HS-5 (cell line): ENCODE data around the gene SUGCT.

ENCODE experiments used
- DNase-seq: peaks from one replicate; pipeline ENCODE4 v3.0.0-alpha.2; 2012; ENCODE audit warnings: low read depth

SUGCT gene

DNA sequence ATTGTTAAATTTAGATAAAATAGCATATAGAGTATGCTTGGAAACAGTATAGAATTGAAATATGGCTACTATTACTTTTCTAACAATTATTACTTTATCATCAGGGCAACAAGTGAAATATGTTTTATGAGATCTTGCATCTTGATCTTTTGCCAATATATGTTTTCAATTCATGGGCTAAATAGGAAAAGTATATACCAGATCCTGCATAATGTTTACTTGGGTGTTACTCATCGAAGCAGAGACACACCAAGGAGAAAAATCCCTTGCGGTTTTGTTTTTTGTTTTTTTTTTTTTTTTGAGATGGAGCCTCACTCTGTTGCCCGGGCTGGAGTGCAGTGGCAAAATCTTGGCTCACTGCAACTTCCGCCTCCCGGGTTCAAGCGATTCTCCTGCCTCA, 541.4 kb downstream of the SUGCT start:
- no peak for DNase-seq

DNA sequence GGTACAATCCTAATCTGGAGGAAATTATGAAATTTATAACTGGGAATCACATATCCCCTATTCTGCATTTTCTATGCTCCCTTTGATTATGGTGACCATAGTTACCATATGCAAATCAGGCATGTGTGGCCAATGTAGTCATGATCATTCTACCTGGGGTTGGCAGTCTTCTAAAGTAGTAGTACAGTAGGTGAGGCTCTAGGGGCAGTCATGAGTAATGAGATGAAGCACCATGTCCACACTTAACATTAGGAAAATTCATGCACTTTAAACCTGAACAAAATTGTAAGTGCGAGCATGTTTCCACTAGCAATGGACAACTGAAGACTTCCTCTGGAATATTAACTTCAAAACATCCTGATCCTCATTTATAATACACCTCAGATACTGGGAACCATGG, 545.9 kb downstream of the SUGCT start:
- DNase-seq: no peak

DNA sequence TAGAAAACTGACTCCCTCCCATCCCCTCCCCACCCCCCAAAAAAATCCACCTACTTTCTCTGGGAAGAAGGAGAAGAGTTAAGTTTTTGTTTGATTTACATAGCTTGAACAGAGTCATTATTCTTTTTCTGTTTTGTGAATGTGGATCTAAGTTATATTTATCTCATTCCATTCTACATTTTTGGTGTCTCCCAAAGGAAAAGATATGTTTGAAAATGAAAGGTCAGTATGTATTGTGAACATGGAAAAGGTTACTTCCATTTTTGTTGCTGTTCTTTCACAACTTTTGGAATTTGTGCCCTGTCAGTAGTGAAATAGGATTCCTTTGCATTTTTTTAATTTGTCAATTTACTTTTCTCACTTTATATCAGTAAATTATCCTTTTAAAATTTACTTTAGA, 547.9 kb downstream of the SUGCT start:
- DNase-seq: no peak

- no peak for DNase-seq
Observed at GRCh38 chr7:40694026-40694809, 559.4 kb downstream of the SUGCT start.

DNA sequence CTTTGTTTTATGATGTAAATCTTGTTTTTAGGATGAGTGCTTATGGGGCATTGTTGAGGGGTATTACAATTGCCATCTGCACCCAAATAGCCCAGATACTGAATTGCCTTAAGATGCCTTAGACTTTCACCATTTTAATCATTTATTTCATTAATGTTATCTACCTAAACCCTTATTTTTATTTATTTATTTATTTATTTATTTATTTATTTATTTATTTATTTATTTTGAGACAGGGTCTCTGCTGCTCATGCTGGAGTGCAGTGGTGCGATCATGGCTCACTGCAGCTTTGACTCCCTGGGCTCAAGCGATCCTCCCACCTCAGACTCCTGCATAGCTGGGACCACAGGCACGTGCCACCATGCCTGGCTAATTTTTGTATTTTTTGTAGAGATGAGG, 560.2 kb downstream of the SUGCT start:
- DNase-seq: no peak

DNA sequence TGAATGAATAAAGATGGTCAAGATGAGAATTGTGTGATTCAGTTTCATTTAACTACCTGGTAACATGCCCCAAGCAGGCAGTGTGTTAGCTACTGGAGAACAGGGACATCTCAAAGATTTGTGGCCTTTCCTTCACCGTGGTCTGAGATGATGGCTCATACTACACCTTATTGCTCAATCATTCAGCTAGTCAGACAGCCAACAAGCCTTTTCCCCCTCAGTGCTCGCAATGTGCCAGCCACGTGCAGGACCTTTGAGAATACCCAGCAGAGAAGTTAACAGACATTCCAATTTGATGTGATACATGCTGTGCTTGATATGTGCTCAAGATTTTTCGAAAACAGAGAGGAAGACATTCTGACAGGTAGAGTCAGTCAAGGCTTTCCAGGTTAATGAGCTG, 562.8 kb downstream of the SUGCT start:
- no peak for DNase-seq

DNA sequence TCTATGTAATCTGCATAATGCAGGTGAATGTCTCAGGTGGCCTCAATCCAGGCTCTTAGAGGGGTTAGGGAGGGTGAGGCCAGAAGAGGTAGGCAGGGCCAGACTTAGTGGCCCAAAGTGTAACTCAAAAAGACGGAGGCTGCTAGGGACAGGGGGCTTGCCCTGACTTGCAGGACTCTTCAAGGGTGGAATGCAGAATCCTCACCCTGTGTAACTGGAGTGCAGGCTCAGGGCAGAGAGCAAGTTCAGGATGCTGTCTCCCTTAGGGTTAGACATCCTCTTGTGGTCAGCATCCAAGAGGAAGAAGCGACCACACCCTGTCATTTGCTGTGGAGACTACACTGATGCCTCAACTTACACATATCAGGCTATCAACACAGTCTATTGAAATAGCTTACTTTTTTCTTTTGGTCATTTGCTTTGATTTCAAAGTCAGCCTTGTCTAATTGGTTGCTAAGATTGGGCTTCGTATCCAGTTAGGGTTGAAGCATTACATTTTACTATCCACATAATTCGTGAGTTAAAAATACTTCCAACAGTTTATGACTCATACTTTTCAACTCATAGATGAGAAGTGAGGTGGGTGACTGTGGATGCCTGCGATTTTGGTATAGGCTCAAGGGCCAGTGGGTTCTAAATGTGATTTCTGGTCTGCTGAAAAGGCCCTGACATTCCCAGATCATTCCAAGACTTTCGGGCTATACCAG, 563.6 kb downstream of the SUGCT start:
- DNase-seq: no peak

DNA sequence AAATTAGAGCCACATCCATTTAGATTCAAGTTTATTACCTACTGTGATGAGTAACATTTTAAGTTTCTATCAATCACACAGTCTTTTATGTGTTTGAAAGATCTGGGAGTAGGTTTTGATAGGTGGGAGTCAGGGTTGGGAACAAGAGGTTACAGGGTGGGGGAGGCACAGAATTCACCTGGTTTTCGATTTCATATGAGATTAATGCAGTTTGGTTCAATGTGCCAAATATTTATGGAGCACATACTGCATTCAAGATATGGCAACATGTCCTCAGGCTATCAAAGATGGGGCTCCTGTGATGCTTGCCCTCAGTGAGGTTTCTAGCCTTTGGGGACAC, 564.1 kb downstream of the SUGCT start:
- DNase-seq: no peak

DNA sequence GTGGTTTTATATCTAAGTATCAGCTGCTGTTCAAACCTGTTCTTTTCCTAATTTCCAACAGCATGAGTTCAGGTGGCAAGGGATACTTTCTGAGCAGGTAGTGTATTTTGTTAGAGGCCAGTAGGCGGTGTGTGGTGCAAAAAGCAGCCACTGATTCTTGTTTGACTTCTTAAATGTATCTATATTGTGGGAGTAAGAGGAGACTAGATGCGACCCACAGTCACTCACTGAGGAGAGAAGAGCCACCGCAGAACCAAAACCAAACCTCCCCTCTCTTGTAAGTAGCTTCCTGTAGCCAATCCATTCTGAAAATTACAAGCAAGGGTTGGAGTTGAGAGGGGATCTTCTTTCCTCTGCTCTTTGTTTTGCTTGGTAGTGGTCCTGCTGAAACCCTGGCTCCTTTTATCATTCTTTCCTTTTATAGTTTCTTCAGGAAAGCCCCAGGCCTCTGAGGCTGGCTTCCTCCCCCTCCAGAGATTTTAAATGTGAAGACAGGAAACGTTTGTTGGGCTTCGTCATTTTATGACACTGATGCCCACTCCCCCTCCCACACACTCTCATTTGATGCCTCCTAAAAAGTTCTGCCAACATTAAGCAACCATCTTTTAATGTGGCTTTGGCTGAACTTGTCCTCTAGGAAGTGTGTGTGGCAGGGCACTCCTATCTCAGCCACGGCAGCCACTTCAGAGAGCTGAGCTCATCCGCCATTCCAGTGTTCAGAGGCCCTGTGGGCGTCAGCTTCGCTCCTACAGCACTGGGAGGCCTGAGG, 566.0 kb downstream of the SUGCT start:
- no peak for DNase-seq

GRCh38 chr7:40701836-40702551, 567.2 kb downstream of the SUGCT start:
- DNase-seq: no peak

GRCh38 chr7:40704172-40704571, 569.4 kb downstream of the SUGCT start:
- no peak for DNase-seq

DNA sequence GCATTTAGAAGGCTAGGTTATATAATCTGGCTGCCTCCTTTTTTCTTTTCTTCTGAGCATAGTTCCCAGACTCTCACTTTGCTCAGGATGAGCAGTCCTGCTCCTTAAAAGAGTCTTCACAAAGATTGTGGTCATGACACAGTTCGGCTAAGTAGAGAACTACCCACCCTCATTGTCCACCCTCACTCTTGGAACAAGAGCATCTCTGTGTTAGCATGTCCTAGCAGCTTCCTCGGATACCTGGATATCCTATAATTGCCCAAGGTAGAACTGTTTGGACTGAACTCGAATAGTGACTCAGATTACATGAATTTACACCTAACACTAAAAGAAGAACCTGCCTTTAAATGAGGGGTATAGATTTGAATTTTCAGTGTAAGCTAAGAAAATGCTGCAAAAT, 572.0 kb downstream of the SUGCT start:
- DNase-seq: no peak

GRCh38 chr7:40709062-40709964, 574.5 kb downstream of the SUGCT start:
- DNase-seq: no peak

GRCh38 chr7:40711706-40712105, 576.9 kb downstream of the SUGCT start:
- no peak for DNase-seq

DNA sequence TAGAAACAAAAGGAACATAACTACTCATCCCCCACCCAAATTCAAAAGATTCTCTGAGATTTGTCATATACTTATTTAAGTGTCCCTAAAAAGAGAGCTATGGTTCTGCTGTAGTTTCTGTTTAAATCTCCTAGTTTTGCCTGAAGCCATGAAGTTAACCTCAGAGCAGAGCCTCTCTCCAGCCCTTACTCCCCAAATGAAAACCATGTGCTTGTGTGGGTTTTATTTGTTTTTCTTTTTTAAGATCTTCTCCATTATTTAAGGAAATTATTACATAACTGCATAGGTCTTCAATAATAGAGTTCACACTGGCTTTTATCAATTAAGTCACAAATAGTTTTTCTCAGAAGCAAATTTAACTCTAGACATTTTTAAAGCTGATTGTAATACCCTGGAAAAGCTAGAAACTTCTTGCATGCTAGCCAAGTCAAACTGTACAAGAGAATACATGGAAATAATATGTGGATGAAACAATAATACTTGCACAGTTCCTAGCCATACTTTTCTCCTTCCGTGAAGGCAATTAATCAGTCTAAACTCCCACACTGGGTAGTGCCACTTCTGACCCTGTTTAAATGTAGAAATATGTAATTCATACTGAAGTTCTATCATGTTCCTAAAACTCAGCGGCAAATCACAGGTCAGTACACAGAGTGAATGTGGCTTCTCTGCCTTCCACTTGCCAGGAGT, 579.7 kb downstream of the SUGCT start:
- no peak for DNase-seq

GRCh38 chr7:40715053-40715430, 580.2 kb downstream of the SUGCT start:
- DNase-seq: no peak

GRCh38 chr7:40716052-40716451, 581.2 kb downstream of the SUGCT start:
- peak; percentile 57 for DNase-seq

DNA sequence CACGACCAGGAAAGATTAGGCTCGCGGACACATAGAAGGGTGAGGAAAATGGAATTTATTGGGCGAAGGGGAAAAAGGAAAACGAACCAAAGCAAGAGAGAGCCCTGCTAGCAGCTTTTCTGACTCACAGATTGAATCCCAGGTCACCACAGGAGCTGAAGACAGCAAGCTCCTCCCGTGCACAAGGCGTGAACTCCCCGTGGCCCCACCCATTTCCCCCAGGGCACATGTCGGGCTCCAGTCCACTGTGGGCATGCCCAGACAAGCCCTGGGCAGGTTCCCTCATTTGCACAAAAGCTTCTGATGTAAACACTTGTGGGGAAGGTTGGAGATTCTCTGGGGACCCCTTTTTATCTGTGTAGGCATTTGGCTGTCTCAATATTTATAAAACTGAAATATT, 582.4 kb downstream of the SUGCT start:
- peak; percentile 82 for DNase-seq

DNA sequence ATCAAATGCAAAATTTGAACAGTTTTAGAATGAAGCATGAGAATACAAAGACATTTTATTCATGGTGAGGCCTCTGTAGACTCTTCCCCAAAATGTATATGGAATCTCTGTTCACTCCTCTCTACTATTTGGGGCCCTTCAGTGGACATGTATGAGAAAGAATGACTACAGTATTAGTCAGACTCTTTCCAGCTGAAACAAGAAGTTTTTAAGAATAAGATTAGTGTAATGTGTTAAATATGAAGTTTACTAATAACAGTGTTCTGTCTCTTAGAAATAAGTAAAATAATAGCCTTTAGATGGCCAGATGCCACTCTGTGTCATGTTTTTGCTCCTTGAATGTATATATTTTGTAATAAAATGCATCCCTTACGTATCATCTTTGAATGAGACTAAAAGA, 585.6 kb downstream of the SUGCT start:
- DNase-seq: peak; percentile 49

DNA sequence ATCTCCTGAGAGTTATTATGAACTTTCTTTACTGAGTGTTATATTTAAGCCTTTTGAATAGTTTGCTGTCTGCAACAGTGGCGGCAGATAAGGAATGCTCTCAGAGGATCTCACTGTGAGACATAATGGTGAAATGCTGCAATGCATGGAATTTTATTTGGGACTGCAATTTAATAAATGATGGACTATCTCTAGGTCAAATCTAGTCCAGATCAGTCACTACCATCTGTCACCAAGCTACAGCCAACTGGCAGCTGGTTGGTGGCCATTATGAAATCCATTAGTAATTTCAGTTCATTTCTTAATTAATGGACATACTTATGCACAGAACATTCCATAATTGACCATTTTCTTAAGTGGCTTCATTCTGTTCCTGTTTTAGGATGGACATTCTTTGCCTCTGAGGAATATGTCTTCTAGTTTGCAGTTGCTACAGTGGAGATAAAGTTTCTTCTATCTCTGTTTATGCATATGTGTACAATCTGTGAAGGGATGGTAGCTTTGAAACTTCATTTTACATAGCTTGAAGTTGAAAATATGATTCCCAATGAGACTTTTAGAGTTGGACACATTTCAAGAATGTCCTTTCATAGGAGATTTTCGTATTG, 586.6 kb downstream of the SUGCT start:
- DNase-seq: no peak
